Bone marrow (tissue), 2 donors: ENCODE measurements around the gene APBA2.

Experiments used
- DNase-seq, 2 donors: peaks; one replicate each; lab custom pipeline; 2025; lab: John Stamatoyannopoulos, UW

APBA2 gene

DNA sequence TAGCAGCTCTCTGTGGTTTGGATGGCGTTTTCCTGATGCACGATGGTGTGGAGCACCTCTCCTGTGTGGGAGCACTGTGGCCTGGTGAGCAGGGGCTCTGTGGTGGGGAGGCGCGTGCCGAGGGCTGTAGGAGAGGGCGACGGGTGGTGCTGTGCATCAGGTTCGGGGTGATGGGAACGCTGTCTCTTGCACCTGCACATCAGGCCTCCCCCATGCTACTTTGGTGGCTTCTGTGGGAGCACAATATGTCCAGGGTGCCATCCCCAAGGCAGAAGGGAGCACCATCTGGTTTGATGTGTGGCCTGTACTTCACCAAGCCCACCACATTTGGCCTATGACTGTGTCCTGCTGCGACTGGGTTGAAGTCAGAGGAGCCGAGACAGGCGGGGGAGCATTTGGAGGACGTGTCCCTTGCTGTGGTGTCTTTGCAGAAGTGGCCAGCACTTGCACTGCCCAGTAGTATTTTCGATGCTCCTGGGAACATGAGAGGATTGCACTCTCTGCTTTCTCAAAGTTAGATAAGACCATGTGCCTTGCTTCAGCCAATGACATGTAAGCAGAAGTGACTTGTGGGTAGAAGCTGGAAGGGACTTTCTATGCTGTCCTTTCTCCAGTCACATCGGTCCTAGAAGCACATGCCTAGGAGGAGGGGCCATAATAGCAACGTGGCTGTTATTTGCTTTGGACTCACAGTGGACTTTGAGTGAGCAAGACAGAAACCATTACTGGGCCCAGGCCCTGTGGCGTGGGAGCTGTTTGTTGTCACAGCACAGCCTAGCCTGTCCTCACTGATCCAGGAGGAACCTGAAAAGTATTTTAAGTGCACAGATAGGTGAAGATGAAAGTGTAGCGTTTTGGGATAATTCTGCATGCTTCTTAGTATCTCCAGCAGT lies 72.1 kb downstream of the APBA2 start:
- no peak for DNase-seq

DNA sequence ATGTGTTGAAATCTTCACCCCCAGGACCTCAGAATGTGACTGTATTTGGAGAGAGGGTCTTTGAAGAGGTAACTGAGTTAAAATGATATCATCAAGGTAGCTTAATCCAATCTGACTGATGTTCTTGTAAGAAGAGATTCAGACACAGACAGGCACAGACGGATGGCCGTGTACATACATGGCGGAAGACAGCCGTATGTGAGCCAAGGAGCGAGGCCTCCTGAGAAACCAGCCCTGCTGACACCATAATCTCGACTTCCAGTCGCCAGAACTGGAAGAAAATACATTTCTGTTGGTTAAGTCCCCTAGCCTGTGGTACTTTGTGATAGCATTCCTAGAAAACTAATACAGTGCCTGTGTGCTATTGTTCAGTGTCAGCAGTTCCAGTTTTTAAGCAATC lies 73.6 kb downstream of the APBA2 start:
- no peak for DNase-seq

DNA sequence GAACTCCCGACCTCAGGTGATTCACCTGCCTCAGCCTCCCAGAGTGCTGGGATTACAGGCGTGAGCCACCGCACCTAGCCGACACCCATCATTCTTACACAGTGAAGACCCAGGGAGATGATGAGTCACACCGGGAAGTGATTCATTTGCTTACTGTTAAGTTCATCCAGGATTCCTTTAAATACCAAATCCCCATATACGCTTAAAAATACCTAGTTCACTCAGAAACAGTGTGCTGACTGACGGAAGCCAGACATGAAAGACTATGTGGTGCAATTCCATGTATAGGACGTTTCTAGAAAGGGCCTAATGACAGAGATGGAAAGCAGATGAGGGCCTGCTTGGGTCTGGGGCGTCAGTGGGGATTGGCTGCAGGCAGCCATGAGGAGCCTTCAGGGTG lies 75.2 kb downstream of the APBA2 start:
- DNase-seq: no peak

DNA sequence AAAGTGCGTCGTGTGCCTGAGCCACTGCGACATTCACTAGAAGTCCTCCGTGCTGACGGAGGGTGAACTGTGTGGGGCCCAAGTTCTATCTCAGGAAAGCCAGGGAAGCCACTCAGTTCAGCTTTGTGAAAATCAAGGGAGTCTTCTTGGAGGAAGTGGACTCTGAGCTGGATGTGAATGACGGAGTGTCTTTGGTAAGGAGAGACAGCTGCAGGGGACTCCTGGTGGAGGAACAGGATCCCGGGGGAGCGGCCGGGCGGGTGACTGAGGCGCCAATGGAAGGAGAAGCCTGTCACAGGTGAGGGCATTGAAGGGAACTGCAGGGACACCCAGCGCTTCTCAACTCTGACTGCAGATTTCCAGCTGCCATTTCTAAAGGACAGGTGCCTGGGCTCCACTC lies 75.6 kb downstream of the APBA2 start:
- DNase-seq: no peak

DNA sequence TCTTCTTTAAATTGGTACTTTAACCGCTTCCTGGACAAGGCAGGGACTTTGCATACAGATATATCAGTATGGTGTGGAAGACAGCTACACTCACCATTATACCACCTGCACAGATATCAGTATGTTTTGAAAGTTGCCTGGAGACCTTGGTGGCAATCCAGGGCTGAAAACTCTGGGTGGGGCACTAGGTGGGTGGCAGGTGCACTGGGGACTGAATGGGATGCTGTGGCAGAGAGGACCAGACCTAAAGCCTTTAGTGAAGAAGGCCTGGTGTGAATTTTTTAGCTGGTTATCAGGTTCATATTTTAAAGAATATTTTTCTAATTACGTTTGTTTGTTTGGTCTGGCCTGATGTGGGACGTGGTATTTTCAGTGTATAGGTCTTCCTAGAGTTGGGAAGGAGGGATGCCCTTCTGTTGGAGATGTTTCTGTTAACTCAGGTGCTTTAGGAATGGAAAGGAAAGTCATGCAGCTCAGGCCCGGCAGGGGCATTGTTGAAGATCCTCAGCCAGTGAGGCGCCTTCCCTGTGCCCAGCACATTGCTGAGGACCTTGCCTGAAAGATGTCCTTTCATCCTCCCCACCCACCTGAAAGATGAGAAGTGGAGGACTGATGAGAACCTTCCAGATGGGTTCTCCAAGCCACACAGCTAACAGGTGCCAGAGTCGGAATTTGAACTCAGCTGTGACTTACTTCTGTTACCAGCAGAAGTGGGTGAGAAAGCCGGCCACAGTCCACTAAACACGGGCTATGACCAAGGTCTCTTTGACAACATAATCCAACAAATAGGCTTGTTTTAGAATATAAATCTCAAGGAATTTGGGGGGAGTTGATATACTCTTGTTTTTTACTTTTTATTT lies 77.3 kb downstream of the APBA2 start:
- no peak for DNase-seq

- DNase-seq: no peak
Measured at GRCh38 chr15:28963711-28964081, 77.9 kb downstream of the APBA2 start.

DNA sequence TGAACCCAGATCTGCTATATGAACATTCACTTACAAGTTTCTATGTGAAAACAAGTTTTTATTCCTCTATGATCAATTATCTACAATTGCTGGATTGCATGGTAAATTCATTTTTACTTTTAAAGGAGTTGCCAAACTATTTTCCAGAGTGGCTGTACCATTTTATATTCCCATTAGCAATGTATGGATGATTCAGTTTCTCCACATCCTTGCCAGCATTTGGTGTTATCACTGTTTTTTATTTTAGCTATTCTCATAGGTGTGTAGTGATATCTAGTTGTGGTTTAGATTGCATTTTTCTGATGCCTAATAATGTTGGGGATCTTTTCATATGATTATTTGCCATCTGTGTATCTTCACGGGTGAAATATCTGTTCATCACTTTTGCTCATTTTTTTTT lies 78.3 kb downstream of the APBA2 start:
- DNase-seq: no peak

GRCh38 chr15:28967066-28967465 lies 81.3 kb downstream of the APBA2 start:
- DNase-seq: no peak

DNA sequence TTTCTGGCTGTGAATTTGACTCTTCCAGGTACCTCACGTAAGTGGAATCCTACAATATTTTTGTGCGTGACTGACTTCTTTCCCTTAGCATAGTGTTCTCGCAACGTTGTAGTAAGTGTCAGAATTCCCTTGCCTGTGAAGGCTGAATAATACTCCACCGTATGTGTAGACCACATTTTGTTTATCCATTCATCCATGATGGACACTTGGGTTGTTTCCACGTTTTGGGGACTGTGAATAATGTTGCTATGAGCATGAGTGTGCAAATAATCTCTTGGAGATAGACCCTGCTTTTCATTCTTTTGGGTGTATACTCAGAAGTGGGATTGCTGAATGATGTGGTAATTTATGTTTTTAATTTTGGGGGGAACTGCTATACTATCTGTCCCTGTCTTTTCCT lies 82.2 kb downstream of the APBA2 start:
- DNase-seq: no peak

- DNase-seq: no peak
Measured at GRCh38 chr15:28969511-28970085, 83.8 kb downstream of the APBA2 start.

GRCh38 chr15:28974142-28974541 lies 88.4 kb downstream of the APBA2 start:
- DNase-seq: no peak

DNA sequence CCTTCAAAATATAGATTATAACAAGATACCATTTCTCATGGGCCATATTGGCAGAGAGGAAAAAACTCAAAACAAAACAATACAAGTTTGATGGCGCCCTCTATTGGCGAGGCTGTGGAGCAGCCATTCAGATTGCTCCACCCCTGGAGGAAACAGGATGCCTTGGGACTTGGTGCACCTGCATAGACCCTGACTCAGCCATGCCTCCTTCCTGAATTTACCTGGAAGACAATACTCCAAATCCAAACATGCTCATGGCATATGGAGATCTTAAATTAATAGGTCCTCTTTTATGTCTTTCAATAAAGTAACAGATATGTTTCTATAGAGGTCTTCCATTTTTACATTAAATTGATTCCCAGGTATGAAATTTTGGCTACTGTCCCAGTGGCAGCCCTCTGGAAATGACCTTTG lies 90.0 kb downstream of the APBA2 start:
- no peak for DNase-seq

DNA sequence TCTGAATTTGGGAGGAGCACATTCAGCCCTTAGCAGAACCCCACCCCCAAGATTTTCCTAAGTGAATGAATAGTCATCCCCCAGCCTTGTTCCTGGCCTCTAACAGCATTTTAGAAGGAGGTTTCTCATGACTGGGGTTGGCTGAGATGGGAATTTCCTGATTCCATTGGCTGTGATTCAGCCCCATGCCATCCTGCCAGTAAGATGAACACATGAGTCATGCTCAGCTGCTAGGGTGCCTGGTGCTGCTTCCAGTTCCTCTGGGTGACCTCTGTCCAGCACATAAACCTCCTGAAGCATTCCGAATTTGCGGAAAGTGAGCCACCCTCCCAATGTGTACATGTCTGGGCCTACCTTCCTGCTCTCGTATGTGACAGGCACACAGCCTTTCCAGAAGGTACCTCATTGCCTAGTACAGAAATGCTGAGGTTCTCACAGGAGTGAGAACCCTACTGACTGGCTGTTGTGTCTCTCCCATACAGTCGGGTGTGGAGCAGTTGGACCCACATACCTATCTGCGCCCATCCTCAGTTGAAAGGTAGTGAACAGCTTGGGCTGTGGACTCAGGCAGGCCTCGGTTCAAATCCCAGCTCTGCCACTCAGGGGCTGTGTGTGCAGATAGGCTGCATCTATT lies 91.7 kb downstream of the APBA2 start:
- no peak for DNase-seq

DNA sequence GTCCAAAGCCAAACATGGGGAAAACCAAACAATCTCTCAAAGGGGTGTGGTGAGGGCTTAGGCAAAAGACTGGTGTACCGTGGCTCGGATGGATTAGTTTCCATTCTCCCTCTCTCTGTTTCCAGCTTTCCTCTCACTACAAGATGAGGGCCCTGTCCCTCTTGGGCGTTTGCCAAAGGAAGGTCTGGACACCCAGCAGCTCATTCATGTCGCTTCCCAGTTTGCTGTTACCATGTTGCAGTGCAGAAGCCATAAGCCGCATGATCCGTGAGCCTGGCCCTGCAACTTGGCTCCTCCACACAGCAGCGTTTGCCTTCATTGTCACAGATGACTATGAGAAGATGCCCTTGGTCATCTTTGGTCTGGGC lies 92.2 kb downstream of the APBA2 start:
- no peak for DNase-seq

- no peak for DNase-seq
Measured at GRCh38 chr15:28978661-28979060, 92.9 kb downstream of the APBA2 start.

DNA sequence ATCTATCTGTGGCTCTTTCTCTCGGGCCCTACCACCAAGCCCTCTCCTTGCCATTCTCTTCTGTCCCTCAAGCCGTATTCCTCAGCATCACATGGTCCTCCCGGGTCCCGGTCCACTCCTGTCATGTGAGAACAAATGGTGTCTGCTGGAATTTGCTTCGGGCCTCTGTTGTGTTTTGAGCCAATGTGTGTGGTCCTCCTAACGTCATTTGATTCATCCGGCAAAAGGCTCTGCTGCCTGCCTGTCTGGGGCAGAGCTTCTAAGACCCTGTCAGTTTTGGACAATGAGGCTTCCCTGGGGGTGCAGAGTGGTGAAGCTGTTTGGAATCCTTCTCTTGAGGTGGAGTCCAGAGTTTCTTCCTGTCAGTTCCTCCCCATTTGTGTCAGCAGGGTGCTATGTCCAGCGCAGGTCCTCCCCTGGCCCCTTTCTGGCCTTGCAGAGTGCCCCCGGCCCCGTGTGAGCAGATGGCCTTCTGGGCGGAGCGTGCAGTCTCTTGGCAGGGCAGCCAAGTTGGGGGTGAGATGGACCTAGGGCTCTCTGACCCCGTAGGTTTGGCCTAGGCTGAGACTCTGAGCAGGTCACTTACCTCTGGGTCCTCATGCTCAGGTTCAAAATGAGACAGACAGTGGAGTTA lies 93.6 kb downstream of the APBA2 start:
- no peak for DNase-seq

- no peak for DNase-seq
Measured at GRCh38 chr15:28980709-28981350, 95.1 kb downstream of the APBA2 start.

DNA sequence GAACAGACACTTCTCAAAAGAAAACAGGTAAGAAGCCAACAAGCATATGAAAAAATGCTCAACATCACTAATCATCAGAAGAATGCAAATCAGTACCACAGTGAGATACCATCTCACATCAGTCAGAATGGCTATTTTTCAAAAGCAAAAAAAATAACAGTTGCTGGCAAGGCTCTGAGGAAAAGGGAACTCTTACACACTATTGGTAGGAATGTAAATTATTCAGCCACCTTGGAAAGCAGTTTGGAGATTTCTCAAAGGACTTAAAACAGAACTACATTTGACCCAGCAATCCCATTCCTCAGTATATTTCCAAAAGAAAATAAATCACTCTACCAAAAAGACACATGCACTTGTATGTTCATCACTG lies 95.6 kb downstream of the APBA2 start:
- no peak for DNase-seq

DNA sequence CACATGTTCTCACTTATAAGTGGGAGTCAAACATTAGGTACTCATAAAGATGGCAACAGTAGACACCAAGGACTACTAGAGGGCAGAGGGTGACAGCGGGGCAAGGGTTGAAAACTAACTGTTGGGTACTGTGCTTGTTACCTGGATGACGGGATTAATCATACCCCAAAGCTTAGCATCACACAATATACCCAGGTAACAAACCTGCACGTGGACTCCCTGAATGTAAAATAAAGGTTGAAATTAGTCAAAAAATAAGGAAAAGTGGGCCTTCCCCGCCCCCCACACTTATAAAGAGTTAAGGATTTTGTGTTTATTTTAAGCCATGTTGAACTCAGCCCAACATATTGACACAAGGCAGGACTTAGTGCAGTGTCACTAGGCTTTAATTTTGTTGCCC lies 96.1 kb downstream of the APBA2 start:
- no peak for DNase-seq

DNA sequence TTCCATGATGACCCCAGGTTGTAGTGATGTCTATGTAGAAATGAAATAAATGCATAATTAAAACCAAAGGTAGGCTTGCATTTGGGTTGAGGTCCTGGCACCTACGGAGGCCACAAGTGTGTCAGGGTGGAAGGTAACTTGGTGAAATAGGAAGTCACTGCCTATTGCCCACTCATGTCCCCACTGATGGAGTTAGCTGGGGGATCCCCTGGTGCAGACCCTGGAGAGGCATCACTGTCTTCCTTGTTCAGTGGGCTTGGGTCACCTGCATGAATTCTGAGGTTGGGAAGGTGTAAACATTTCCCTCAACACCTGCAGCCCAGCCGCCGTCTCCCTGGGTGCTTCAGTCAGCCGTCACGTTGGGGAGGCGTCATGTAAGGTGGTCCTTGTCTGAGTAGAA lies 97.1 kb downstream of the APBA2 start:
- DNase-seq: no peak
